Dermis blood vessel endothelial cell (primary cell): ENCODE data around the gene EMX2. TPM values are rescaled to one million over a fixed set of nuclear protein-coding genes. Genes with fewer than 3 reads are reported as not detected.

ENCODE experiments used
- total RNA-seq: library from RNA; depleted of rRNA; stranded (reverse); fragments of >200 nt; gene quantifications from 2 replicates; pipeline ENCODE4 v1.2.3, GENCODE V29; 2014

Gene EMX2
- total RNA-seq, 1 donor from 2014 or later: 0.17 TPM

Other genes with a start within 250 kb of the EMX2 start
- gene PDZD8, start 167.3 kb upstream of the EMX2 start, total RNA-seq: 16.0 and 24.4 TPM in 2 replicates